MV-4-11 (cell line): ENCODE results near the gene CPLANE2.
"Not testable (repeated sequence)": the region's sequence is repeated elsewhere in the genome, so short reads cannot be mapped to it uniquely, and the experiment has no call there.

Experiments used
- DNase-seq: peaks from one replicate; lab custom pipeline; 2025; lab: John Stamatoyannopoulos, UW

Gene CPLANE2

DNA sequence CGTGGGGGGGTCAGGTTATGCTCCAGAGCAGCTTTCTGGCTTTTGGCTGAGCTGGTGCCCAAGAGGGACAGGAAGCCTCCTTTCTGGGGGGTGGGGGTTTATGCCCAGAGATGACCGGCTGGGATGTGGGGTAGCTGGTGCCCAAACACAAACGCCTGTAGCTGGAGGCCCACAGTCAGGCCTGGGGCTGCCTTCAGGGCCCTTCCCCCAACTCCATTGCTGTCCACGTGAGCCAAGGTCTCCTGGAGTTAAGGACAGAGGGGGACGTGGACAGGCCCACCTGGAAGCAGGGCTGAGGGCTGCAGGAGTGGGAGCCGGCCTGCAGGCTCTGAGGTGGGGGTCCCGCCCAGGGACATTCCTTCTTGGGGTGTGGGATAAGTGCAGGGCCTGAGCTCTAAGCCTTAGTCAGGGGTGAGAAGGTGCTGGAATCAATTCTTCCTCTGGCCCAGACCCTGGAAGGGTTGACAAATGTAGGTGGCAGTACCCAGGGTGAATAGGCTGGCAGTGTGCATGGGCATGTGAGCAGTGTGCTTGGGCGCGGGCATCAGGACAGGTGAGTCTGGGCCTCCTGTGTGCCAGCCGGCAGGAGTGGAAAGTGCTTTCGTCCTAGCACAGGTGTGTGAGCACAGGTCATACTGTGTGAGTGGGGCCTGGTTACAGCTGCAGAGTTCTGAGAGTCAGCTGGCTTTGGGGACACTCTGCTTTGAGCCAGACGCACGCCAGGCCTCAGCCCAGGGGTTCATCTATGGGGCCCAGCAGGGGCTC, 6.8 kb downstream of the CPLANE2 start:
- DNase-seq = no peak

DNA sequence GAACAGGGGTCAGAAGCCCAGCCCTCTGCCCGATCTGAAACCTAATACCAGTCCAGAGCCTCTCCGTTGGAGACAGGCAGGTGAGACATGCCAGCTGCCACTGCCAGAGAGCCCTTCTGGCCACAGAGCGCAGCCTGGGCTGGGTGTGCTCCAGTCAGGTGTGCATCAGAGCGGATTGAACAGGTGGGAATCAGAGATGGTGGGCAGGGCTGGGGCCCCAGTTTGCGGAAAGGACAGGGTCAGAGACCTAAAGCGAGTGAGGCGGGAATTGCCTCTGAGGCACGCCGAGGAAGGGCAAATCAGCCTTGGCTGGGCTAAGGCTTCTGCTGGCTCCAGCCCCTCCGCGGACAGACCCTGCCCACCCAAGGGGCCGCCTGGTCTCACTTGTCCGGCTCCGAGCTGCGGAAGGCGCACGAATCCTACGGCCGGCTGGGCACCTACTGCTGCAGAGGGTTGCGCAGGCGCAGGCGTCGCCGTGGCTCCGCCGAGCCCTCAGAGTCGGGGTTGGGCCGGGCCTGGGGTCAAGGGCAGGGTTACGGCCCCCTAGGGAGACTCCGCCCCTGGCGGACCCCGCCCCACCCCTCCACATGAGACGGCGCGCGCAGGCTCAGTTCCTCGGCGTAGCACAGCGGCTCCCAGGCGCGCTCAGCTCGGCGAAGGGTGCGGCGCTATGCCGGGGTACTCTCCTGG, 10.3 kb downstream of the CPLANE2 start:
- DNase-seq = no peak

DNA sequence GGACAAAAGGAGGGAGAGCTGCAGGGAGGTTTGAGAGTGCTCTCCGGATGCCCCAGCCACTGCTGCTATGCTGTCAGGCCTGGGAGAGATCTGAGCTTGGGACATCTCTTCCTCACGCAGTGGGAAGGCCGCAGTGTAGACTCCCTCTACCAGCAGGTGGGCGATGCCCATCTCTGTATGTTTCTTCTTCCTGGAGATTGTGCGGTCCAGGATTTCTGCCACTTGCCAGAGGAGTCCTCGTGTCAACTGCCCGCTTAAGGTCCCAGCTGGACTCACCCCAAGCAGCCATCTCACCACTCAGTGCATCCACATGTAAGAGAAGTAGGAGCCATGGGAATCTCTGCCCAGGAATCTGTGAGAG, 10.9 kb downstream of the CPLANE2 start:
- no peak for DNase-seq

DNA sequence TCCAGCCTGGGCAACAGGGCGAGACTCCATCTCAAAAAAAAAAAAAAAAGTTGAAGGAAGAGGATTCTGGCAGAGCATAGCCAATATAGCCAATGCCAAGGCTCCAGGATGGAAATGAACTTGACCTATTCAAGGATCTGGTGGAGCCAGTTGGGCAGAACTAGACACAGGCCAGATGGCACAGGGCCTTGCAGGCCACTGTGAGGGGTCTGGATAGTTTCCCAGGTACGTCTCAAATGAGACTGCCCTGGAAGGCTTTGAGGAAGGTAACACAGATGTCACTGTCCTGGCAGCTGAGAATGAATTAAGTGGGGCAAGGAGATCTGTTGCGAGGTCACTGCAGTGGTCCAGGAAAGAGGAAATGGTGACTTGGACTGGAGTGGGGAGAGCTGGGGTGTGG, 12.5 kb downstream of the CPLANE2 start:
- DNase-seq = peak; percentile 33

DNA sequence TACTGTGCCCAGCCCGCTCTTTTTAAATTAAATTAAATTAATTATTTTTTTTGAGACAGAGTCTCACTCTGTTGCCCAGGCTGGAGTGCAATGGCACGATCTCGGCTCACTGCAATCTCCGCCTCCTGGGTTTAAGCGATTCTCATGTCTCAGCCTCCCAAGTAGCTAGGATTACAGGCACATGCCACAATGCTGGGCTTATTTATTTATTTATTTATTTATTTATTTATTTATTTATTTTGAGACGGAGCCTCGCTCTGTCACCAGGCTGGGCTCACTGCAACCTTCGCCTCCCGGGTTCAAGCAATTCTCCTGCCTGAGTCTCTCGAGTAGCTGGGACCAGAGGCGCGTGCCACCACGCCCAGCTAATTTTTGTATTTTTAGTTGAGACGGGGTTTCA, 14.3 kb downstream of the CPLANE2 start:
- DNase-seq = not testable (repeated sequence)

DNA sequence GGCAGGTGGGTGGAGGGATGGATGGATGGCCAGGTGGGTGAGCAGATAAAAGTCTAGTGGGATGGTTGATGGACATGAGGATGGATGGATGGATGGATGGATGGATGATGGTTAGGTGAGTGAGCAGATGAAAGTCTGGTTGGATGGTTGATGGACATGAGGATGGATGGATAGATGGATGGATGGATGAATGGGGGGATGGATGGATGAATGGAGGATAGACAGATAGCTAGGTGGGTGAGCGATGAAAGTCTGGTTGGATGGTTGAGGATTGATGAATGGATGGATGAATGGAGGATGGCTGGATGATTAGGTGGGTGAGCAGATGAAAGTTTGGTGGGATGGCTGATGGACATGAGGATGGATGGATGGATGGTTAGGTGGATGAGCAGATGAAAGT, 15.5 kb downstream of the CPLANE2 start:
- no peak for DNase-seq

DNA sequence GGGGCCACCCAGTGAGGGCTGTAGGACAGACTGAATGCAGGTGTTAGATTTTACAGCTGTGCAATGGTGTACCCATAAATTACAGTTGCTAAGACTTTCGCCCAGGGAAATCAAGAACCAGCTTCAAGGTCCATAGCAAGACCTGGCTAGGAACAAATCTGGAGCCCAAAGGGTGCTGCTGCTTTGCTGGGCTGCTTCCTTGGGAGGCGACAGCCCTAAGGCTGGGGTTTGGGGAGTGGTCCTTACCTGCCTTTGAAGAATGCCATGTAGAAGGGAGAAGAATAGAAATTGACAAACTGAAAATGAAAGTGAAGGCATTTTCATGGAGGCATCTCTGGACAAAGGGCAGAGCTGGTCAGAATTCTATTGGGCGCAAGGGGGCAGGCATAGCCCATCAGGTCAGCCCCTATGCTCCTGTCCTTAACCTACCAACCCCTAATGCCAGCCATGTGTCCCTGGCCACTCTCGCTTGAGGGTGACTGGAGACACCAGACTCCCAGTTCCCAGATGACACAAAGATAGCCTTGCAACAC, 16.9 kb downstream of the CPLANE2 start:
- no peak for DNase-seq

DNA sequence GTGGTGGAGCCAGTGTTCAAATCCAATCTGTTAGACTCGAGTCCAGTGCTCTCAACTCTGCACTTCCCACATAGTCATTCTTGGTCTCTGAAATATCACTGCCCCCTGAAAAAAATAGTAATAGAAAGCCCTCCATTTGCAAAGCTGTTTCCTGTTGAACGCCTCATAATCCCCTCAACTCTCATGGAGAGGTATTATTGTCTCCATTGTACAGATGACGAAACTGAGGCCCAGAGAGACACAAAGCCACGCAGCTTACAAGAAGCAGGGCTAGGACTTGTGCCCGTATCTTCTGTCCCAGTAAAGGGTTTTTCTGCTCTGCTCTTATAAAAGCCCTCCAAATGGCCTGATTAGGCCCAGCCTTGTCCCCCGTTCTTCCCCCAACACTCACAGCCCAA, 18.3 kb downstream of the CPLANE2 start:
- no peak for DNase-seq

DNA sequence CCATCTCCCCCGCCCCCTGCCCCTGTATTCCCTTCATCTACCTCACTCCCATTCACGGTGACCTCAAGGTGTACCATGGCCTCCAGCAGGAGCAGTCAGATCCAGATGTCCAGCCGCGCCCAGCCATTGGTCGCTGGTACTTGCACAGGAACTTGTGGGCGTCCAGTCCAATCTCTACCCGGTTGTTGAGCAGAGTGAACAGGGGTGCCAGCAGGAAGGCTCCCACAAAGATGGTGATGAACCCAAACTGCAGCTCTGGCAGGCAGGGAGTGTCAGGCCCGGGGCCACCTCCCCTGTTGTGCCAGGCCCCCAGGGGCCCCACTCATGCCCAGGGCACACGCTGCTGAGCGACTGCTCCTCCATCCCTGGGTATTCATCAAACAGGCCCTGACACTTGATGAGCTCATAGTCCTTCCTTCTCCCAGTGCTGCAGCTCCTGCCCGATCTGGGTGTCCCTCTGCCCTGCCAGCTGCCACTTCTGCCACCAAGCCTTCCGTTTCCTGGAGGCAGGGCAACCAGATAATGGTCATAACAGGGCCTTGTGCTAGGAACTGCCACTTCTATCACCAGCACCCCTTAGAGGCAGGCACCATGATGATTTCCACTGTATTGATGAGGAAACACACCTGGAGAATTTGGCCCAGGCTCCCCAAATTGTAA, 18.8 kb downstream of the CPLANE2 start:
- DNase-seq = no peak

DNA sequence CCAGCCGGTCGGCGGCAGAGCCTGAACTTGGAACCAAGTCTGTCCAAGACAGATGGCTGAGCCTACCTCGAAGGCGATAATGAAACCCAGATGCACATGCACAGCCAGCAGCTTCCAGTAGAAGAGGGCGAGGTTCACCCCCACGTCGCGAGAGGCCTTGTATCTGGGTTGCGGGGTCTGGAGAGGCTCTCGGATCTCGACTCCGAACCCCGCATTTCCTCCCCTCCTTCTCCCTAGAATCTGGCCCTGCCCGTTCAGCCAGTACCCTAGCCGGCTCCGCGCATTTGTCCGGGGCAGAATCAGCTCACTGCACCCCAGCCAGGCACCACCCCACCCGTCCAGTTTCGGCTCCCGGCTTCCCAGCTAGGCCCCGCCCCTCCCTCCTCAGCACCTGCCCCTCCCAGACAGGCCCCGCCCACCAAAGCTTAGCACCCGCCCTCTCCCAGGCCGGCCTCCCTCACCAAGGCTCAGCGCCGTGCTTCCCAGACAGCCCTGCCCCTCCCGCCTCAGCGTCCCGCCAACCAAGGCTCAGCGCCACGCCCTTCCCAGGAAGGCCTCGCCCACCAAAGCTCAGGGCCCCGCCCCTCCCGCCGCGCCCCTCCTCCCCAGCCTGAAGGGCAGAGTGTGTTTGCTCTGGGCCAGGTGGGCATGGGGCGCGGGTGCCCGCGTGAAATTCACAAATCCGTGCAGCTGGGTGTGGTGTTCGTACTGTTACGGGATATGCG, 19.8 kb downstream of the CPLANE2 start:
- DNase-seq = peak; percentile 91

DNA sequence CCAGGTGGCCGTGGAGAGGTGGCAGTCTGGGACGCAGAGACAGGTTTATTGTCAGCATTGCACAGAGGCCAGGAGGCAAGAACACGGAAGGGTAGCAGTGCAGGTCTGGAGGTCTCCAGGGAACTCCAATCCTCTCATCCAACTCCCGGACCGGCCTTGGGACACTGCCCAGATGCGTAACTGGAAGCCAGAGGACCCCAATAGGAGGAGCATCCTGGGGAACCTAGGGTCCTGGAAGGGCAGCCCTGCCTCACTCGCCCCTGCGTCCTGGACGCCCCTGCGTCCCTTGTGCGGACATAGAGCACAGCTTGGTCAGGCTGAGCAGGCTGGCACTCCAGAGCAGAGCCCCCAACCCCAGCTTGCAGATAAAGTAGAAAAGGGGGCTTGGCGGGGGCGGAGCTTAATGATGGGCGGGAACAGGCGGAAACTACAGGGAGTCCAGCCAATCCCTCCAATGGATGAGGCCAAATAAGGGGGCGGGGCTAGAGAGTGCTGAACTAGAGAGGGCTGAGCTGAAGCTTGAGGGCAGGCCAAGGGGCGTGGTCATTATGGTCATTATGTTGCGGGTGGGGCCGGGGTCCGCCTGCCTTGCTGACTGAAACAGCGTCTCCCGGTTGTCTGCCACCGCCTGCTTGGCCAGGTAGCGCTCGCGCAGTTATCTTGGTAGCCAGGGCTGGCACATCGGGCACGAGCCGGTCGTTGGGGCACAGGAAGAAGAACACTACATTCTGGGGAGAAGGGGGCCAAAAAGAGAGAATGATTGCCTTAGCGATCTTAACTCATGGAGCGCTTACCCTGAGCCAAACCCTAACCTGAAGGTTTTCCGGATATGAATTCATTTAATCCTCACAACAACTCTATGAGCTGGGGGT, 20.9 kb downstream of the CPLANE2 start:
- DNase-seq = peak; percentile 44

DNA sequence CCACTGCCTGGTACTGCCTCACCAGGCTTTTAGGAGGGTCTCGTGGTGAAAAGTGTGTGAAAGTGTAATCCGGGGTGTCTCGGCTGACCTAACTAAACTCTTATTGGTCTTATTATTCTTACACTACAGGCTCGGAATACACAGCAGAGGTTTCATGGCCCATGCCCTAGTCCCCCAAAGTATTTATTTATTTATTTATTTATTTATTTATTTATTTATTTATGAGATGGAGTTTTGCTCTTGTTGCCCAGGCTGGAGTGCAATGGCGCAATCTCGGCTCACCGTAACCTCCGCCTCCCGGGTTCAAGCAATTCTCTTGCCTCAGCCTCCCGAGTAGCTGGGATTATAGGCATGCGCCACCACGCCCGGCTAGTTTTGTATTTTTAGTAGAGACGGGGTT, 21.7 kb downstream of the CPLANE2 start:
- not testable (repeated sequence) for DNase-seq

DNA sequence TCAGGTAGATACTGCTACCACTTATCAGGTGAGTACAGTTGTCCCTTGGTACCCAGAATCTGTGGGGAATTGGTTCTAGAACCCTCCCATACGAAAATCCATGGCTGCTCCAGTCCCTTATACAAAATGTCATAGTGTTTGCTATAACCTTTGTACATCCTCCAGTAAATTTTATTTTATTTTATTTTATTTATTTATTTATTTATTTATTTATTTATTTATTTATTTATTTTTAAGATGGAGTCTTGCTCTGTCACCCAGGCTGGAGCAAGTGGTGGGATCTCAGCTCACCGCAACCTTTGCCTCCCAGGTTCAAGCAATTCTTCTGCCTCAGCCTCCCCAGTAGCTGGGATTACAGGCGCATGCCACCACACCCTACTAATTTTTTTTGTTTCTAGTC, 23.4 kb downstream of the CPLANE2 start:
- DNase-seq = not testable (repeated sequence)

DNA sequence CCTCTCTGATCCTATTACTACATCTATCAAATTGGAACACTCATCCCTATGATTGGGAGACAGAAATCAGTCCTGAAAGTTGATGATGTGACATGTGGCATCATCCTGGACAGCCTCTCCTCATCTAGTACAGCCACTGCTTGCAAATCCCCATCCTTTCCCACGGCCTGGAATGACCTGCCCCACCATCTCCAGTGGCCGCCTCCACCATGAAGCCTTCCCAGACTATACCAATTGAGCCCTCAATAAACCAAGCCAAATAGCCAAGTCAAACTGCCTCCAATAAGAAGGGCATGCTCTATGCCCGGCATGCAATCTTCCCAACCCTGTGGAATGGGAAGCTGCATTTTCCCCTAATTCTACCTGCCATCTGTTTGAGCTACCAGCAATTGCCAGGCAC, 24.0 kb downstream of the CPLANE2 start:
- DNase-seq = no peak

DNA sequence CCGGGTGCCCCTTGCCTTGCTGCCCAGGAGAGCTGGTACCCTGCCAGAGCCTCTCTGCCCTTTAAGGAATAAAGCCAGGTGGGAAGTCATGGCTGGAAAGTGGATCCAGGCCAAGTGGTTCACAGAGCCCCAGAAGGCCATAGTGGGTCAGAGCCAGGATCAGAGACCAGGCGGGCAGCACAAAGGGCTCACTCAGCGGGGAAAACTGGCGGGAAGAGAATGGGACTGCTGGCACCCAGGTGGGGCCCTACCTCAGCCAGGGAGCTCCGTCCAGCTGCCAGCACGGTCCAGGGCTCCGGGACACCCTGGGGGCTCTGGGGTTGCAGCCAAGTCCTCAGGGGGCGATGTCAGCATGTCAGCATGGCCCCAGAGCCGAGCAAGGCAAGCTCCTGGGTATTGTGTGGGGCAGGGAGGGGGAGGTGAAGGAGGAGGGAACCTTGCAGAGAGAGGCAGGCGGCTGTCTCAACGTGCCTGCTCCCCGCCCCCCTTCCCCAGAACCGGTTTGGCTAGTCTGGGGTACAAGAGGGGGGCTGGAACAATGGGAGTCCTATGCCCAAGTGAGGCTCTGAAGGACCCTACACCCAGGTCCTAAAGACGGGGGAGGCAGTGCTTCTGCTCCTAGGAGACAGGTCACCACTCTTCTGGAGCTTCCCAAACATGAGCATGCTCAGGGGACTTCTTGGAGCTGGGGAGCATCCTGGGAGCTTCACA, 24.6 kb downstream of the CPLANE2 start, which contains the start of gene ARHGEF19:
TSS of gene ARHGEF19 (minus strand) at position 402 of the 711 bp plus-strand sequence. CDS start 3,598 bp downstream, outside the sequence.
- no peak for DNase-seq

DNA sequence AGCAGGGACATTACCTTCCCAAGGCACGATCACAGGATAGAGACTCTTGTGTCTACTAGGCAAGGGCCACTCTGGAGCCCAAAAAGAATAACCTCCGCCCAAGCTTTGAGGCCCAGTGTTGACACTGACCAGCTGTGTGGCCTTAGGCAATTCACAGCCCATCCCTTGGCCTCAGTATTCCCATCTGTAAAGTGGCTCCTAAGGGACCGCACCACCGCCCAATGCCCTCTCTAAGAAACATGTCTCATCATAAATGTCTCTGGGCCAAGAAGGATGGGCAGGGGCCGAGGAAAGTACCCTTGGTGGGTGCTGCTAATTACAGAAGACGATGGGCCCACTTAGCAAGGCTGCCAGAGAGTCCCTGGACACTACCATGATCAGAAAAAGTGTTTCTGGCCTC, 25.2 kb downstream of the CPLANE2 start:
- no peak for DNase-seq

DNA sequence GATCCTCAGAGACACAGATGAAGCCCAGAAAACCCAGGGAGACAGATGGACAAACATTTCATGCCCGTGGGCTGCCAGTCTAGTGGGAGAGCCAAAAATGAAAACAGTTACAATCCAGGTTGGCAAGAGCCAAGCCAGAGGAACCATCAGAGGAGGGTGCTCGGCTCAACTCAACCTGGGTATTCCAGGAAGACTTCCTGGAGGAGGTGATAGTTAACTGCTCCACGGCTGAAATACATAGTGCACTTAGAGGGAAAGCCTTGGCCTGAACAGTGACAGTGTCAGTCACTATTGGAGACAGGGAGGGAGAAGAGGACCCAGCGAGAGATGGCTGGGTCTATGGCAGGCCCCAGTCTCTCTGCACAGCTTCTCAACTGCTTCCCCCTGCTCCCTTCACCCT, 26.4 kb downstream of the CPLANE2 start:
- DNase-seq = no peak

DNA sequence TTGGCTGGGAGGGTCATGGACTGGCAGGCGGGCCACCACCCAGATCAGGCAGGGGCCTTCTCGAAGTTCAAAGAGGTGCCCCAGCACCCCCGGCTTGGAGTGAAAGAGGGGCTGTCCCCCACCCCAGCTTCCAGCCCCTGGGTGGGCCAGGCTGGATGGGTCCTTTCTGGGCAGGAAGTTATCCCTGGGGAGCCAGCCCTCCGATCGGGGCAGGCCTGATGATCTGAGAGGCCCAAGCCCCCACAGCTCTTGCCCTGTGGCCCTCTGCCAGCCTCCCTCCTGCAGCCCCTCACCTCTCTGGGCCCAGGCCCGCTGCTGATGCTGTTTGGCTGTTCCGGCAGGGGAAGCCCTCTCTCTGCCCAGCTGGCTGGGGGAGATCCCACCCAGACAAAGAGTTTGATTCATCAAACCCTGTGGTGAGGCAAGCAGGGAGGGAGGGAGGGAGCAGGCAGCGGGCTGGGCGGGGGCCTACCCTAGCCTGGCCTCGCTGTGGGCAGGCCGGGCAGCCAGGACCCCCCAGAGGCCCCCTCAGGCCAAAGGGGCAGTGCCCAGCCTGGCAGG, 27.1 kb downstream of the CPLANE2 start:
- no peak for DNase-seq

DNA sequence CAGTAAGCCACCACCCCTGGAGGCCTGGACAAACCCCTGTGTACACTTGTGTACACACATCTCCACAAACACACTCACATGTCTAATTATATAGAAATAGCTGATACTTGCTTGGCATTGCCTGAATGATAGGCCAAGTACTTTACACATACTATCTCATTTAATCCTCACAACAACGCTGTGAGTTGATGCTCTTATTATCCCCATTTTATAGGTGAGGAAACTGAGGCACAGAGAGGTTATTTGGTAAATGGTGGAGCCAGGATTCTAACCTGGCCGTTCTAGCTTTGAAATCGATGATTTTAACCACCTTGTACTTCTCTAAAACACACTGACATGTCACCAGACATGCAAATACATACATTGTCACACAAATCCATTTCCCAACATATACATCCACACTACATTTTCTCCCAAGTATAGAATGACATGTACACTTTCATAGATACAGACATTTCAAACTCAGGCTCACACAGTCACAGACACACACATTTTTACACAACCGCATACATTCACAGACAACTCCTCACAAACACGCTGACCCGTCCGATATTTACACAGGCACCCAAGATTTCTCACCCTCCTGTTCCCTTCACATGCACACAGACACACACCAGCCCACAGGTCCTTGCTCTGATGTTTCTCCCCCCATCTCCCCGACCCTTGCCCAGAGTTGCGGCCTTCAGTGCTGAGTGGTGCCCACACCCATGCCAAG, 27.7 kb downstream of the CPLANE2 start:
- no peak for DNase-seq
